ENCODE results near the gene HS6ST1.

- TF ChIP-seq CTCF (IDR thresholded peaks at IDR 0.05): no peak
- no peak for TF ChIP-seq EP300 (IDR thresholded peaks at IDR 0.05)
- no peak for TF ChIP-seq POLR2AphosphoS5 (IDR thresholded peaks at IDR 0.05)
- TF ChIP-seq POLR2A (IDR thresholded peaks at IDR 0.05): no peak
Observed at GRCh38 chr2:128366713-128367511, 48.2 kb upstream of the HS6ST1 start.

All from gastroesophageal sphincter (tissue), 3 donors.